ELF-1 (cell line): ENCODE results near the gene VAV3.
"Not testable (repeated sequence)": the region's sequence is repeated elsewhere in the genome, so short reads cannot be mapped to it uniquely, and the experiment has no call there.

ENCODE experiments used
- DNase-seq: peaks from one replicate; pipeline ENCODE4 v3.0.0-alpha.2; 2016; ENCODE audit warnings: low read depth, low spot score

VAV3 gene

DNA sequence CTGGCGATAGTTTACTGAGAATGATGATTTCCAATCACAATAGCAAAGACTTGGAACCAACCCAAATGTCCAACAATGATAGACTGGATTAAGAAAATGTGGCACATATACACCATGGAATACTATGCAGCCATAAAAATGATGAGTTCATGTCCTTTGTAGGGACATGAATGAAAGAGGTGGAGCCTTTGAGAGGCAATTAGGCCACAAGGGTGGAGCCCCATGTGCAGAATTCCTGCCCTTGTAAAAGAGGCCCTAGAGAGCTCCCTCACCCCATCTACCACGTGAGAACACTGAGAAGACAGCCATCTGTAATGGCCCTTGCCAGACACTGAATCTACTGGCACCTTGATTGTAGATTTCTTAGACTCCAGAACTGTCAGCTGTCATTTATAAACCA is 314.2 kb downstream of the VAV3 start:
- not testable (repeated sequence) for DNase-seq

DNA sequence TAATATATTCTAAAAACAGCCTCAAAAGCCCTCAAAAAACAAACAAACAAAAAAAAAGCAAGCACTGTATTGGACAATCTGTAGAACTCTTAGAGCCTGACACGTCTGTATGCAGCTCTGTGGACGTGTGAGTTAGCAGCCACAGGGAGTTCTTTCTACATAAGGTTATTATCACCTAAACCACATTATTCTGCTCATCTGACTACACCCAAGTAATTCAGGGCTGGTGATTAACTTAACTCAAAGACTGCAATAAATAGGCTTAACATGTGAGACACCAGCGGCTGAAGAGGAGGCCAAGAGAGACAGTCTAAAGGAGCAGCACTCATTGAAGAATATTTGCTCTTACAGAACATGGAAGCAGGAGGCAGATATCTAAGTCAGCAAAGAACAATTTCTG is 316.0 kb downstream of the VAV3 start:
- no peak for DNase-seq

DNA sequence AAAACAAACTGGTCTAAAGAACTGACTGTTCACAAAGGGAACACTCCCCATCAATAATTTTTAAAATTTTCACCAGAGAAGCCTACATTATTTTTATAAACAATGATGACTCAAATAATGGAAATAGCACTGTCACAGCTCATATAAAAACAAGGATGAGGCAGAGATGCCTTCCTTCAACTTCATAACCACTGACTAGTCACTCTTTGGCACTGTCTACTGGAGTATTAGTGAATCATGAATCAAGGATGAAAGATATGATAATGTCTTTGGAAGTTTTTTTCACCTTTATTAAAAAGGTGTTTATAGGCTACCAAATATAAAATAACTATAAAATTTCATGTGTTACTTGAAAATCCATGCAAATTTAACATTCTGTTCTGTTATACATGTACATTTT is 316.9 kb downstream of the VAV3 start:
- no peak for DNase-seq

DNA sequence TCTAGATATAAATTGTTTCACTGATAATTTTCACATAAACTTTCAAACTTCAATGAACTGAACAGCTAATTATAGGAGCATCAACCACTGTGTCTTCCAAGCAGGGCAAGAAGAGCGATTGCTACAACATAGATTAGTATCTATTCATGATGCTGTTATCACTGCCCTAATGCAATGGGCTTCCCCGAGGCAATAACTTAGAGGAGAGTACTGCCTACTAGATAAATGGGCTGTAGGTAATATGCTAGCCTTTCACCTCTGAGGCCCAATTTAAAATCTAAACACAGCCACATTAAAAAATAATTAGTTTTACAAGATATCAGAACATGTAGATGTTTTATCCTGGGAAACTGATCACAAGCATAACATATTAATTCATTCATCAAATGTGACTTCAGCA is 318.0 kb downstream of the VAV3 start:
- no peak for DNase-seq

DNA sequence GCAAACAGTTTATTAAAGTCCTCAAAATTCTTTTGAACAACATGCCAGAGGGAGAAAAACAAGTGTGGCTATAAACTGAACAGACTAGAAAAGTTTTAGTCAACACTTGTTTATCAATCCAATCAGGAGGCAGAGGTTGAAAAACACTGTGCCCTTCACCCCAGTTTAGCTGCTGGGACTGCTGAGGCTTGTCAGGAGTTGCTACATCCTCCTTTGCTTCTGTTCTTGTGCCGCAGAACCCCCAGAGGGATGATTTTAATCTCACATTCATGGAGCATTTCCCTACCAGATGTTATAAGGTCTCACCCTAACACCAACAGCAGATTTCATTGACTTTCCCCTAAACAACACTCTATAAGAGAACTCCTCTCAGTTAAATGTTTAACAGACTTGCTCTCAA is 321.2 kb downstream of the VAV3 start:
- no peak for DNase-seq

DNA sequence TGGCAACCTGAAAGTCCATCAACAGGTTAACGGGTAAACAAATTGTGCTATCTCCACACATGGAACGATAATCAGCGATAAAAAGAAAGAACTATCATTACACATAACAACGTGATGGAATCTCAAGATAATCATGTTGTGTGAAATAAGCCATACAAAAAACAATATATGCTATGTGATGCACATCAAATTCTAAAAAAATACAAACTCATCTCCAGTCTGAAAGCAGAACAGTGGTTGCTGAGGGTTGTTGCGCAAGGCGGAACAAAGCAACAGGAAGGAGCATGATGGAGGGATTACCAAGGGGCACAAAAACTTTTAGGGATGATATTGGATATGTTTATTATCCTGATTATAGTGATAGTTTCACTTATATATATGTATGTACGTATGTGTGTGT is 324.8 kb downstream of the VAV3 start:
- DNase-seq = no peak

DNA sequence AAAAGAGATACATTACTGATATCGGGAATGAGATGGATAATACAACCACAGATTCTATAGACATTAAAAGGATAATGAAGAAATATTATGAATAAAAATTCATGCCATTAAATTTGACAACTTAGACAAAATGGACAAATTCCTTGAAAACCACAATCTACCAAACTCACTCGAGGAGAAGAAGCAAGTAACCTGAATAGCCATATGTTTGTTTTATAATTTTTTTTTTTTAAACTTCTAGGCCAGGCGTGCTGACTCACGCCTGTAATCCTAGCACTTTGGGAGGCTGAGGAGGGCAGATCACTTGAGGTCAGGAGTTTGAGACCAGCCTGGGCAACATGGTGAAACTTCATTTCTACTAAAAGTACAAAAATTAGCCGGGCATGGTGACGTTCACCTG is 327.9 kb downstream of the VAV3 start:
- no peak for DNase-seq

DNA sequence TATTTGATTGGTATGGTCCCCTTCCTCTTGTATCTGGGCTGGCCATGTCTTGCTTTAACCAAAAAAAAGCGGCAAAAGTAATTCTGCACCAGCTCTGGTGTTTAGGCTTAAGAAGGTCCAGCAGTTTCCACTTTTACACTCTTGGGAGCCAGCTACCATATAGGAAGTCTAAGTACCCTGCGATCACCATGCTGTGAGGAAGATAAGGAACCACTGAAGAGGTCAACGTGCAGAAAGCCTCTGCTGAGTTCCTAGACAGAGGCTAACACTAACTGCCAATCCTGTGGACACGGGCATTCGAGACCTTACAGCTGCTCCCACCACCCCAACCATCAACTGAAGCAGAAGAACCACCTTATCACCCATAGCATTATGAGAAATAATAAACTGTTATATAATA is 331.4 kb downstream of the VAV3 start:
- no peak for DNase-seq

DNA sequence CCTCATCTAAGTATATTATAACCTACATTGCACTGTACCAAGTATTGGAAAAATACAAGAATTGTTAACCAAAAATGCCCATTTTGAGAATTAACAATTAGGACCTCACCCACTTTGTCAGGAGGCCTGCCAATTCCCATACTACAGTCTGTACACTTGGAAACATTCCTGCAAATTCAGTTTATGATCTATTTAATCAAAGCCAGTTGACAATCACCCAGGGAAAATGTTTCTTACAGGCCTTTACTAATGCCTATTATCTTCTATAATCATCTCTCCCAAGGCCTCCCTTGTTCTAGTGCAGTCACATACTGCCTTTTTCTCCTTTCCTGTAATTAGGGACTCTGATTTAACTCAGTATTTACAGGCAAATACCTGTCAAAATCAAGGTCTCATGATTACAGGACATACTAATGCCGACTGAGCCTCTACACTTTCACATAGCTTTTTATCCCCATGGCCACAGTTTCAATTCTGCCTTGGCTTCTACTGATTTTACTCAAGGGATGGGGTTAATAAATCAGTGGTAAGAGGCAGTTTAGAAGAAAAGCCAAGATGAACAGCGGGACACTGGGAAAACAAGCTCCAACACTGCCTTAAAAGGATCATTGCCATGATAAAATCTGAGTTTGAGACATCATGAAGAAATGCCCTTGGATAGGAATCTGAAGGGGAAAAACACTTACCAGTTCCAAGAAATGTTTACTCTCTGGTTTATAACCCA is 338.7 kb downstream of the VAV3 start:
- no peak for DNase-seq

DNA sequence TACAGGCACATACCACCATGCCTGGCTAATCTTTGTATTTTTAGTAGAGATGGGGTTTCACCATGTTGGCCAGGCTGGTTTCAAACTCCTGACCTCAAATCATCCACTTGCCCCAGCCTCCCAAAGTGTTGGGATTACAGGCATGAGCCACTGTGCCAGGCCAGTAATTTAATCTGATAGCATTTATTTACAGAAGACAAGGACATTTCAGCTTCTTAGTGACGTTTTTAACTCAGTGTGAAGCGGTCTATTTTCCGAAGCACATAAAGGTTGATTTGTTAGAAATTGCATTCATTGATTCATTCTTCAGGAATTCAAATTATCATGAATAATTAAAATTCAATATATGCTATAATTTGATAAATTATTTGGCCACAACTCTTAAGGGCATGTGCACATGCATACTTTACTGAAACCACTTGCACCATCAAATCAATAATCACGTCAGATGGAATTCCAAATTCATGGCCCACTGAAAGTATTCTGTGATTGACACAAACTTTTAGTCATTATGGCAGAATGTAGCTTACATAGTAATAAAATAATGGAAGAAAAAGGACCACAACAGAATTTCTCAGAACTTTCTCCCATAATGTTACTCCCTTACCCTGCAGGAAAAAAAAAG is 339.5 kb downstream of the VAV3 start:
- no peak for DNase-seq

DNA sequence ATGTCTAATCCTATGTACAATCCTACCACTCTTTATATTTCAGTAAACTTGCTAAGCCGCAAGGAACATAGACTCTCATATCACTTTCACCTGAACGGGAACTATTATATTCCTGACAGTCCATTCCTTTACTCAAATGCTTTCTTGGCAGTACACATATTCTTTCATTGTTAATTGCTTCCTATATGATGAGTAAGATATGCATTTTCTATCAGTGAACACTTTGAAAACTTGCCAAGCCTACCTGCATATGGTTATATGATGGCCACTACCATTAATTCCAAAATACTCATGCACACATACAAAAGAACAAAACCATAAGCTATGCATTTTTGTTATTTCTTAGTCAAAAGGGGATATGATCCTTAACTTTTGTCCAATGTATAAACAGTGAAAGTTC is 341.5 kb downstream of the VAV3 start:
- DNase-seq = no peak

DNA sequence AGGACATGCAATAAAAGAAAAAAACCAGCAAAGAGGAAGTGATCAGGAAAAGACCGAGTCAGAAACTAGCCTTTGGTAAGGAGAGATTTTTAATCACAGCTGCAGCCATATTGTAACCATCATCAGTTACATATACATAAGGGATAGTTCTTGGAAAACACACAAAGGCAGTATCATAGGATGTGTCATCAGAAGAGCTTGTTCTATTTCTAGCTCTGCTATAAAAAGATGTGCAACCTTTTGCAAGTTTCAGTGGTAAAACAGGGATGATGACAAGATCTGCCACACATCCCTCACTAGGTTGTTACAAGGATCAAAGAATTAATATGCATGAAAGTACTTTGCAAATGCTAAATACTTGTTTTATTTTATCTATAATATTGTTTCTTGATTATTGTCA is 342.0 kb downstream of the VAV3 start:
- no peak for DNase-seq

DNA sequence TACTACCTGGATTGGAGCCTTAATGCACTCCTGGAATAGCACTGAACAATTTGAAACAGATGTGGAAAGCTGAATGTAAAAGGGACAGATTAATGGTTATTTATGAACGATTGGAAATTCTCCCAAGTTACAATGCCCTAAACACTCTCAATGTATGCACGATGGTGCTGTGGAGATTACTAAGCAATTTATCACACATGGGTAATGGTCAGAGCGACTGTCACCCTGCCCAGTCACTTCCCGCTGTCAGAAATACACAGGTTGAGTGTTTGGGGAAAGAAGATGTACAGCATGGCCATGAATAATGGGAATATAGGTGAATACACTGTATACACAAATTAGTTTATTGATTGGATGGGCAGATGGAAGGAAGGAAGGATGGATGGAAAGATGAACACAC is 342.4 kb downstream of the VAV3 start:
- DNase-seq = no peak

DNA sequence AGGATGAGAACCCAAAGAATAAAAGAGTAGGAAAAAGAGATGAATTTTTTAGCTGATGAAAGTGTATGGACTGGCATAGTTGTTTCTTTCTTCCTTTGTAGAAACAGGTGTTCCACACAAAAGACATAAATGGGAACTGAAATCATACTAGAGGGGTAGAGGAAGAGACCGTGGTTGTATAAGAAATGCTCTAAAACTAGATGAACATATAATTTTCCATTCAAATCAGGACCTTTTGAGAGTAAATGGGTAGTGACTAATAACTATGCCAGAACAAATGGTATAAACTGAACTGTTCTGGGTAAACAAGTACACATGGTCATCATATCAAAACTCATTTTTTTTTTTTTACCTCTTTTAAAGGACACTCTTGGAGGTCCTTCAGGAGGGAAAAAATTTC is 344.2 kb downstream of the VAV3 start:
- no peak for DNase-seq

DNA sequence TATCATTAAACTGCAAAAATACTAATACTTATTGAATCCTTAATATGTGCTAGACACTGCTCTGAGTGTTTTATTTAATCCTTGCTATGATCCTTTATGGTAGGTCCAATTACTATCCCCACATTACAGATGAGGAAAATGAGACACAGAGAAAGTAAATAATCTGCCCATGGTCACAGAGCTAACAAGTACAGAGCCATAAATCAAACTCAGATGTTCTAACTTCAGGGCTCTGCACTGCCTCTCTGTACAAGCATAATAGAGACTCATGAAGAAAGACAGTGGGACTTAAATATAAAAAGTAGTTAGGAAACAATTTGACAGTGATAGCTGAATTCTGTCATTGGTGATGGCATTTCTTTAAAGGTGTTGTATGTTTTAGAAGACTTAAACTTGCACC is 346.4 kb downstream of the VAV3 start:
- no peak for DNase-seq

DNA sequence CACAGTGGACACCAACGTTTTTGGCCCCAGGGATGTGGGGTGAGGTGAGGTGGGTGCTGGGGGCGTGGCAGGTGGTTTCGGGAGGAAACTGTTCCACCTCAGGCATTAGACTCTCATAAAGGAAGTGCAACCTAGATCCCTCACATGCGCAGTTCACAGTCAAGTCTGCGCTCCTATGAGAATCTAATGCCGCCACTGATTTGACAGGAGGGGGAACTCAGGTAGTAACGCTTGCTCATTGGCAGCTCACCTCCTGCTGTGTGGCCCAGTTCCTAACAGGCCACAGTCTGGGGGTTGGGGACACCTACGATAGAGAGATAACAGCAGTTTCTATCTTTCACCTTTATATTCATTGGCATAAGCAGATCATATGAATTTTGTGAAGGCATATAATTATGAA is 347.1 kb downstream of the VAV3 start:
- no peak for DNase-seq

DNA sequence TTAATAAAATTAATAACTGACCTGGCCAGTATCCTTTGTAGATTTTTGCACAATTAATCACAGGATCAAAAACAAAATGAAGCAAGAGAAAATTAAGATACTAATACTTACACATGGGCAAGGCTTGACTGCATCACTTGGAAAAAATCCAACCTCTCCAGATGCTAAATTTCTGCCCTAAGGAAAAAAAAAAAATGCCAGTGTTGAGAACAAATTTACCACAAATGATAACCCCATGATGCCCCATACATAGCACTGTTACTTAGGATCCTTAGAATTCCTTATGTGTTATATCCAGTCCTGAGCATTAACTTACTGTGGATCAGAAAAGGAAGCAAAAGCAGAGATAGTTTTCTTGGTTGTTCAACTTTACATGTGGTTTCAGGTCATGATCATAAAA is 347.5 kb downstream of the VAV3 start:
- no peak for DNase-seq

DNA sequence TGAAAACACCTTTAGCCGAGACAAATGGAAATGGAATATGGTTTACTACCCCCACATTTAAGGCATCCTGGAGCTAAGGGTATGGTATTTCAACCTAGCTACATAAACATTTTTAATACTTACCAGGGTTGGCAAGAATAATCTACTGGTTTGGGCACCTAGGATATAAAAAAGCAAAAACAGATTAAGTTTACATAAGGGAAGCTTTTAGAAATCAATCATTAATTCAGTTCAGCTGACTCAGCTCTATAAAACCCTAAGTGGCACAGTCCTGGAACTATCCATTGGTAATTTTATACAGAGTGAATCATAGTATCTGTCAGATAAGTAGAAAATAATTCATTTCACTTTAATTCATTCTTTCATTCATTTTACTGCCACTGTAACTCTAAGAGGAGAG is 355.2 kb downstream of the VAV3 start:
- no peak for DNase-seq

DNA sequence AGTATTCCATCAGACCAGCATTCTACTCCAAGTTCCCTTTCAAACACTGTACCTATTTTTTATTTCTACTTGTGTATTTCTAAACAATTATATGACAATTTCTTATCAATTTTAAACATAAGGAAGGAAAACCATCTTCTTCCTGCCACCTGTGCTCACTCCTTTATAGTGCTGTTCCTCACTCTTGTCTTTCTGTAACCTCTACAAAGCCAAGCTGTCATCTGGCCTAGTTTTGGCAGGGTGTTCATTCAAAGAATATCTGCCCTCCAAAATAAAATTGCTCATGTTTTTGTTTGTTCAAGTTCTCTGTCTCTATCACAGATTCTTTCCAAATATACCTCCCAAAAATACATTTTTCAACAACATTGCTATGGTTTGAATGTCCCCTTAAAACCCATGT is 360.2 kb downstream of the VAV3 start:
- DNase-seq = no peak

DNA sequence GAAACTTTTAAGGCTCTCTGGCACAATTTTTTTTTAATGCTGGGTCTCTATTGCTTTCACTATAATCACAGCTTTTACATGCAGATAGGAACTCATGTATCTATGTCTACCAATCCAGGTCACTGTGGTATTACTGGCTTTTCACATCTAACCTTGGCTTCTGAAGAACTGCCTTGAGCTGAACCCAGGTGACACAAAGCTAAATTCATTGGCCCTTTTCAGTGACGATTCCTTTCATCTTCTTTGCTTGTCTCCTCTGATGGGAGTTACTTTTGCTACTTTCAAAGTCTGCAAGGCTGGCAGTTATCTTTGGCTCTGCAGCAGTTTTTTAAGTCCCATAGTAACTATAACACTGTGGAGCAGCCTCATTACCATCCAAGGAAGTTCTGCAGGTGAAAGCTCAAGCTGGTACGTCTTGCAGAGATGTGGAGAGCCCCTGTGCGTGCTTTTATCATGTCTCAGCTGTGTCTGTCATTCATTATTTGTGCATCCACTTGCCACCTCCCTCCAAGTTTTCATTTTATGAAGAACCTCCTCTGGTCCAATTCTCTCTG is 364.3 kb downstream of the VAV3 start:
- DNase-seq = no peak

DNA sequence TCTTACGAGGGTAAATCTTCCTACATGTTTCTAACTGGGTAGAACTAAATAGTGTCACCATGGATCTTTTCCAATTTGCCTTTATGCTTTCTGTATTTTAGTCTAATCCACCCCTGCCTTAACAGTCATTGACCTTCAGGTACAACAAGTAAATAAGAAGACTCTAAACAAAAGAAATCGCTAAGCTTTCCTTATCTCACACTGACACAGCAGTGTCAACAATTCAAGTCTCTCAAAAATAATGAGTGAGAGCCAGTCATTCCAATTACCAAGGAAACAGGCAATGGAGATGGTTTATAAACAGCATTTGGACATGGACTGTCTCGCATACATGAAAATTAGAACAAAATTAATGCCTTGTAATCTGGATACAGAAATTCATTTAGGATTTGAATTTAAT is 365.8 kb downstream of the VAV3 start:
- no peak for DNase-seq

DNA sequence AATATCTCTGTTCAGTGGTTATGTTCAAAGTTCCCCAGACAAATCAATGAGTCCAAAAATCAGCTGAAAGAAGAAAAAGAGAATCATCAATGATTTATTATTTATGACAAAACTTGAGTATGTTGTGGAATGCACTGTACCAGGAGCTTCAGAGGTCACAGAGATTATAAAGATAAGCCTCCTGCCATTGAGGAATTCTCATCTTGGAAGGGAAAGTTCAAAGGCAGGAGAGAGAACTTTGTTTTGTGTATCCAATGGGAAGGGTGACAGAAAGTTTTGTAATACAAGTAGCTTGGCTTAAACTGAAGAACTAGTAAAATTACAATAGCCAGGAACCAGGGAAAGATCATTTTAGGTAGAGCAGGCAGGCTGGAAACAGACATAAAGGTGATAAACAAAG is 367.7 kb downstream of the VAV3 start:
- DNase-seq = no peak

DNA sequence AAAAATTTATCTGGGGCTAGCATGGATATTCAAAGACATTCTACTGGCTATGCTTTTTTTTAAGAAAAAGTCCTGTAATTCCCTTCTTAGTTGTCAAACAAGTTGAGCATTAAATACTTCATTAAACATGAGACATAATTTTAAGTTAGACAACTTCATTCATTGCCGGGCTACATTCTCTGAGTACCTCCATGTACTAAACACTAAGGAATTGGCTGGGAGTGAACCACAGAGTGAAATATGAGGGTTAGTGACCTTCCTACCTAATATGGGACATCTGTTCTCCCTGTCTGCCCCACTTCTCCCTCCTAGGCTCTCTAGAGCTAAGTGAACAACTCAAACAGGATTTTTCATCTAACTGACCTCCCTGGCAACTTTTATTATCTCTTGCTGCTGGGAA is 370.4 kb downstream of the VAV3 start:
- no peak for DNase-seq
